ENCODE results near the gene PCNX3. TPM values are rescaled to one million over a fixed set of nuclear protein-coding genes. Genes with fewer than 3 reads are reported as not detected.
A peak's percentile ranks its signal among the peaks of the same experiment; 100 is the strongest.

PCNX3 gene
- total and polyA plus RNA-seq, 2 of the 13 experiments (the other 11 are each of a cell fraction or from before 2014, with no cell fraction given): 16.2 to 23.0 TPM

- no peak for TF ChIP-seq ZNF160 (CRISPR knock-in tag; IDR thresholded peaks at IDR 0.05)
- TF ChIP-seq ZNF138 (CRISPR knock-in tag; IDR thresholded peaks at IDR 0.05; ENCODE audit: low read depth): no peak
- TF ChIP-seq MXI1 (IDR thresholded peaks at IDR 0.05; ENCODE audit: borderline replicate concordance, low read depth, low read length): peak; percentile 3; the same call in 1 of the 3 replicates
- peak; percentile 55; the same call in 1 of the 2 replicates for TF ChIP-seq HINFP (CRISPR knock-in tag; IDR thresholded peaks at IDR 0.05; ENCODE audit: low read depth)
- TF ChIP-seq ZNF780A (CRISPR knock-in tag; IDR thresholded peaks at IDR 0.05): no peak; the same call in 1 of the 2 replicates
- 0 out of 2 replicates have a peak, but pooled peaks have one; percentile 26 for TF ChIP-seq ZNF589 (CRISPR knock-in tag; conservative IDR thresholded peaks at IDR 0.05)
- peak; percentile 26; the same call in 1 of the 2 replicates for TF ChIP-seq DNMT3B (CRISPR knock-in tag; conservative IDR thresholded peaks at IDR 0.05)
- TF ChIP-seq SMARCE1 (IDR thresholded peaks at IDR 0.05; ENCODE audit: borderline replicate concordance): no peak
- peak; percentile 85; the same call in 1 of the 2 replicates for TF ChIP-seq ZNF605 (CRISPR knock-in tag; IDR thresholded peaks at IDR 0.05)
- TF ChIP-seq GRHL1 (CRISPR knock-in tag; conservative IDR thresholded peaks at IDR 0.05): no peak
- TF ChIP-seq ZNF792 (CRISPR knock-in tag; IDR thresholded peaks at IDR 0.05): no peak; the same call in 1 of the 2 replicates
- TF ChIP-seq DNMT1 (CRISPR knock-in tag; IDR thresholded peaks at IDR 0.05): 0 out of 2 replicates have a peak, but pooled peaks have one; percentile 16
- TF ChIP-seq MED13 (CRISPR knock-in tag; IDR thresholded peaks at IDR 0.05): 0 out of 2 replicates have a peak, but pooled peaks have one; percentile 18
- peak; percentile 32 for TF ChIP-seq U2AF1 (optimal IDR thresholded peaks at IDR 0.05; ENCODE audit: low read depth, low read length)
- peak; percentile 13; the same call in 1 of the 2 replicates for TF ChIP-seq KDM4B (CRISPR knock-in tag; IDR thresholded peaks at IDR 0.05)
- no peak for TF ChIP-seq ZBTB8A (CRISPR knock-in tag; IDR thresholded peaks at IDR 0.05; ENCODE audit: borderline replicate concordance, low read depth)
- TF ChIP-seq AHDC1 (CRISPR knock-in tag; IDR thresholded peaks at IDR 0.05; ENCODE audit: borderline replicate concordance): 0 out of 2 replicates have a peak, but pooled peaks have one; percentile 20
- no peak for TF ChIP-seq ZNF784 (CRISPR knock-in tag; IDR thresholded peaks at IDR 0.05; ENCODE audit: borderline replicate concordance)
- no peak for TF ChIP-seq MAFF (IDR thresholded peaks at IDR 0.05; ENCODE audit: low read depth, low read length)
- no peak for TF ChIP-seq KAT2B (IDR thresholded peaks at IDR 0.05; ENCODE audit: borderline replicate concordance, low read depth, low read length)
These were observed 37.1 kb downstream of the PCNX3 start (continued) for GRCh38 chr11:65652511-65653228.
